ENCODE data around the gene HDAC4.
A peak's percentile ranks its signal among the peaks of the same experiment; 100 is the strongest.

Gene HDAC4

DNA sequence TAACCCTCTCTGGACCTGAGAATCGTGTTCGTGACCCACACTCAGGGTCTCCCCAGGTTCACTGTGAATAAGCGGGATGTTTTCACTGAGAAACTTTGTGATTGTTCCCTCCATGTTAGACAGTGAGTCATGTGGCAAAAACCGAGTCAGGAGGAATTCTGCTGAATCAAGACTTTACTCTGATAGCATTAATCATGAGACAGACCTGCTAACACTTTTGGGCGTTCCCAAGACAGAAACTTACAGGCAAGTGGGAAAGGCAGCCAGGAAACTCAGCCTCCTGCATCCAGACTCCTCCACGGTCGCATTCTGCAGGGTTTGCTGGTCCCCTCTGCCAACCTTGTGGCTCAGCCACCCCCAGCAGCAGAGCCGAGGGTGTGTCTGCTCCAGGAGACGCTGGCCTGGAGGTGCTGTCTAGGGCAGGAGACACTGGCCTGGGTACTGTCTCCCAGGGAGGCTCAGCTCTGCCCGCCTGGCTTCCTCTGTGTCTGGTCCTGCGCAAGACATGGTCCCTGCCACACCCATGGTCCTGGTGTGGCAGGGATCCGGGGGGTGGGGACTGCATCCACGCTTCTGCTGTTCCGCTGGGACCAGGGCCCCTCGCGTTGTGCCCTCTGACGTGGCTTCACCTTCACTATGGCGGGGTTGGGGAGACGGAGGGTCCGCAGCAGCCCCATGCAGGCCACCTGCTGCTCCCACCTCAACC, 375.6 kb downstream of the HDAC4 start:
- DNase-seq (ENCODE audit: low spot score): peak; percentile 27

GRCh38 chr2:239024226-239024625, 376.6 kb downstream of the HDAC4 start:
- DNase-seq (ENCODE audit: low spot score): no peak

GRCh38 chr2:239022437-239023260, 378.2 kb downstream of the HDAC4 start:
- no peak for DNase-seq (ENCODE audit: low spot score)

- no peak for DNase-seq (ENCODE audit: low spot score)
These were observed 379.0 kb downstream of the HDAC4 start for GRCh38 chr2:239021651-239022436.

- no peak for DNase-seq (ENCODE audit: low spot score)
These were observed 379.6 kb downstream of the HDAC4 start for GRCh38 chr2:239021224-239021623.

DNA sequence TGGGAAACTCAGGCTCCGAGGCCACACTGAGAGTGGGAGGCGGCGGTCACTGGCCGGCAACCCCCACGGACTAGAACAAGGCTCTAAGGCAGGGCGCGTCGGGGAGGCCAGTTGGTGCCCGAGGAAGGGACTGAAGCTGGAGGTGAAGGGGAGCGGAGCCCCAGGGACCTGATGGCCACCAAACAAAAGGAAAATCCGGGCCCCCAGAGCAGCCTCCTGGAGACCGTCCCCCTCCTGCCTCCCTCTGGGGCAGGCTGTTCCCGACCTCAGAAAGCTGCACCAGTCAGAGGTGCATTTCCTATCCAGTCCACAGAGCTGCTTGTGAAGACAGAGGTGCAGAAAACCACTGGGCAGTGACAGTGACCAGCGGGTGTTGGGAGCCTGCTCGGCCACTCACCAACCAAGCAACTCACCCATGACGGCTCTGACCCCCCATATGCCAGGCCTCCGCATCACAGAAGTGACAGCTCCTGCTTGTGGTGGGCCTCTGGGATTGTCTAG, 380.2 kb downstream of the HDAC4 start:
- no peak for DNase-seq (ENCODE audit: low spot score)

- DNase-seq (ENCODE audit: low spot score): no peak
These were observed 381.6 kb downstream of the HDAC4 start for GRCh38 chr2:239019183-239019581.

DNA sequence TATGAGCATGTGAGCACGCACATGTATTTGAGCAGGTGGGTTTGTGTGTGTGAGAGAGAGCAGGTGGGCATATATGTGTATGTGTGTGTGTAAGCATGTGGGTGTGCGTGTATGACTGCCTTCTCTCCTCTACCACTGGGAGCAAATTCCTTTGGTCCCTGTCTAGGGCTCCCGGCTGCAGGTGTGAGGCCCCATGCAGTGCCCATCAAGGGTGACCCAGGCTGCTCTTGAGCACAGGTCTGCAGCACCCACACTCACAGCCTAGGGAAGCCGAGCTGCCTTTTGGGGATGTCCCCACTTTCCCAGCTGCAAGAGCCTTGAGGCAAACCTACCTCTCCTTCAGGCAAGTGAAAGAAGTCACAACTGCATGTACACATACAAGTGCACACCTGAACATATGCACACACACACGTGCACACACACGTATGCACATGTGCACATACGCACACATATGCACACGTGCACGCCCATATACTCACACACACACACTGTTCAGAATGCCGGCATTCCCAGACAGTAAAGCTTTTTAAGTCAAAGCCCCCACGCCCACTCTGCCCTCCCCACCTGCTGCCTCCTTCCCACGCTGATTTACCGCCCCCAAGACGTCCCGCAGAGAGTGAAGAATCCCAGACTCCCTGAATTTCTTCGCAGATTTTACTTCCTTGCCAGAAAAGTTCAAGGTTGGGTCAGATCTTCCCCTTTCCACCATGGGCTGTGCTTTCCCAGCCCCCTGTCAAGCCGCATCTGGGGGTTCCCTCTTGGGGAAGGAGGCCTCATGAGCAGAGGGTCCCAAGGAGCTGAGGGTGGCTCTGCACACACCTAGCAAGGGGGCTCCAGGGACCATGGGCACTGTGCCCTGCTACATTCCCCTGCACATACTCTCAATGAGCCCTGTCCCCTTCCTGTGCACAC, 382.3 kb downstream of the HDAC4 start:
- no peak for DNase-seq (ENCODE audit: low spot score)

DNA sequence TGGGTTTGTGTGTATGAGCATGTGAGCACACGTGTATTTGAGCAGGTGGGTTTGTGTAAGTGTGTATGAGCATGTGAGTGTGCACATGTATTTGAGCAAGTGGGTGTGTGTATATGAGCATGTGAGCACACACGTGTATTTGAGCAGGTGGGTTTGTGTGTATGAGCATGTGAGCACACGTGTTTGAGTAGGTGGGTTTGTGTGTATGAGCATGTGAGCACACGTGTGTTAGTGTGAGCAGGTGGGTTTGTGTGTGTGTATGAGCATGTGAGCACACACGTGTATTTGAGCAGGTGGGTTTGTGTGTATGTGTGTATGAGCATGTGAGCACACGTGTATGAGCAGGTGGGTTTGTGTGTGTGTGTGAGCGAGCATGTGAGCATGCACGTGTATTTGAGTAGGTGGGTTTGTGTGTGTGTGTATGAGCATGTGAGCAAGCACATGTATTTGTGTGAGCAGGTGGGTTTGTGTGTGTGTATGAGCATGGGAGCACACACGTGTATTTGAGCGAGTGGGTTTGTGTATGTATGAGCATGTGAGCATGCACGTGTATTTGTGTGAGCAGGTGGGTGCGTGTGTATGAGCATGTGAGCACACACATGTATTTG, 383.2 kb downstream of the HDAC4 start:
- no peak for DNase-seq (ENCODE audit: low spot score)

GRCh38 chr2:239015901-239016675, 384.7 kb downstream of the HDAC4 start:
- no peak for DNase-seq (ENCODE audit: low spot score)

GRCh38 chr2:239015218-239015900, 385.5 kb downstream of the HDAC4 start:
- no peak for DNase-seq (ENCODE audit: low spot score)

GRCh38 chr2:239014458-239015217, 386.2 kb downstream of the HDAC4 start:
- DNase-seq (ENCODE audit: low spot score): no peak

DNA sequence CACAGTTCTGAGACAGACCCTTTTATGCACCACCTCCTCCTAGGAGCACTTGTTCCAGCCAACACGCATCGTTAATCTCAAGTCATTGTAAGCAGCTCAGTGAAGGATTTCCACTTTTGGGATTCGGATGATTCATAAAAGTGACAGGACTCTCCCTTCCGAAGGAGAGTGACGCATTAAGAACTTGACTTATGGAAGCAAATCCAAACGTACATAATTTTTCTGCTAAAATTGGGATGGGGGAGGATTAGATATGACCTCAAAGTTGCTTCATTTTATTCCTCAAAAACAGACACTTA, 387.2 kb downstream of the HDAC4 start:
- DNase-seq (ENCODE audit: low spot score): no peak

DNA sequence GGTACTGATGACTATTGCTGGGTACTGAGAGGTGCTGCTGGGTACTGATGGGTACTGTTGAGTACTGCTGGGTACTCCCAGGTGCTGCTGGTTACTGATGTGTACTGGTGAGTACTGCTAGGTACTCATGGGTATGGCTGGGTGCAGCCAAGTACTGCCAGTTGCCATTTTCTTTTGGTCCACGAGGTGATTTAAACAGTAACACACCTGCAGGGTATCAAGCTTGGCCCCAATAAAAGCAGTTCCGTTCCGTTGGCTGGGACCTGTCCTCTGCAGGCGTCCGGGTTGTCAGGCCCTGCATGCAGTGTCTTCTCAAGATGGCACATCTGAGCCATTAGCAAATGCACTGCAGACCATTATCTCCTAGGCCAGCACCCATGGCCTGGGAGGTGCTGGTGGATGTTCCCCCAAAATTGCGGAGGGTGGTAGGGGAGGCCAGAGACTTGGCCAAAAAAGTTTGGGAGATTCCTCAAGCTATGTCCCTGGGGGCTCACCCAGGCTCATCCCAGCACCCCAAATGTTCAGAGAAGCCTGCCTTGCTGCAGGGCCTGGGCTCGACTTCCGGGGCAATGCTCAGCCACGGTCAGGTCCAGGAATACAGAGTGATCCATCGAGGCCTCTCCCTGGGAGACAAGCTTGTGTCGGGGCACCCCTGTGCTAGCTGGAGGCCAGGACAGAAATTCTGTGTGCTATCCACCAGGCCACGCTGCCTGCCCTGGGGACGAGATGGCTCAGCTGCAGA, 387.7 kb downstream of the HDAC4 start:
- DNase-seq (ENCODE audit: low spot score): no peak

GRCh38 chr2:239012228-239012627, 388.6 kb downstream of the HDAC4 start:
- DNase-seq (ENCODE audit: low spot score): no peak

DNA sequence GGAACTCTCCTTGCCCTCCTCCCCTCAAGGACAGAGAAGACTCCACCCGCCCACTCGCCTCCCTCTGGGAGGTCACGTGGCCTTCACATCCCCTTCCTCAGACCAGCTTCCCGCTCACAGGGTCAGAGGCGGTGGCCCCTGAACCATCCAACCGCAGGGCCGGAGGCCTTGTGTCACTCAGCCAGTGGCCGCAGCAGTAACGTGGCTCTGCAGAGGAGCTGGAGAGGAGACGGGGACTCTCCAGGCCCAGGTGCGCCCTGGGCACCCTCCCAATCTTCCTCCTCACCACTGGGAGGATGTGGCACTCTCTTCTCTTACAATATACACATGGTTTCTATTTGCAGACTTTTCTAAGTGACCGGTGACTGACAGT, 391.2 kb downstream of the HDAC4 start:
- DNase-seq (ENCODE audit: low spot score): no peak

- no peak for DNase-seq (ENCODE audit: low spot score)
These were observed 391.9 kb downstream of the HDAC4 start for GRCh38 chr2:239008677-239009588.
